Measurements from ENCODE around the gene DBH. TPM values are rescaled to one million over a fixed set of nuclear protein-coding genes. Genes with fewer than 3 reads are reported as not detected.

DBH gene
- total RNA-seq, 1 experiment from 2014 or later = not detected

- ATAC-seq = no peak
- no peaks in the 10 kb centered on the region for H3K27me3 ChIP-seq (ENCODE audit: insufficient read depth, low read length)
- ChIA-PET POLR2A (no interaction called here), RAD21 (ENCODE audit: low non-redundant PET in 1 of 2, low total read pairs in 2 of 2, uncharacterized antibody in 2 of 2, unreplicated experiment in 2 of 2) (no interaction called here), CTCF (no interaction called here)
- DNase-seq (ENCODE audit: low read depth, low spot score) = no peak
- no peaks in the 10 kb centered on the region for H3K36me3 ChIP-seq (ENCODE audit: control insufficient read depth in 1 of 2, insufficient read depth in 2 of 2, low read length in 2 of 2)
- H3K27ac ChIP-seq (ENCODE audit: low read depth, low read length) = no peak overlapping the region
- H3K9me2 ChIP-seq (ENCODE audit: insufficient read depth) = no peaks in the 10 kb centered on the region
- TF ChIP-seq, protein P1, sequence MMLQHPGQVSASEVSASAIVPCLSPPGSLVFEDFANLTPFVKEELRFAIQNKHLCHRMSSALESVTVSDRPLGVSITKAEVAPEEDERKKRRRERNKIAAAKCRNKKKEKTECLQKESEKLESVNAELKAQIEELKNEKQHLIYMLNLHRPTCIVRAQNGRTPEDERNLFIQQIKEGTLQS (IDR thresholded peaks at IDR 0.05) = no peak
- no peak for TF ChIP-seq TCF7L2 (IDR thresholded peaks at IDR 0.05; ENCODE audit: borderline replicate concordance, extremely low read depth, insufficient read depth, insufficient read length)
- TF ChIP-seq SRF (IDR thresholded peaks at IDR 0.05; ENCODE audit: low read depth) = no peak
- TF ChIP-seq, protein P2, sequence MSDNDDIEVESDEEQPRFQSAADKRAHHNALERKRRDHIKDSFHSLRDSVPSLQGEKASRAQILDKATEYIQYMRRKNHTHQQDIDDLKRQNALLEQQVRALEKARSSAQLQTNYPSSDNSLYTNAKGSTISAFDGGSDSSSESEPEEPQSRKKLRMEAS (IDR thresholded peaks at IDR 0.05) = no peak
- TF ChIP-seq CBX3 (IDR thresholded peaks at IDR 0.05; ENCODE audit: low read depth) = no peak
- H3K79me2 ChIP-seq (ENCODE audit: insufficient read depth, low read length) = no peaks in the 10 kb centered on the region
- H2AFZ ChIP-seq (ENCODE audit: low read depth, low read length, poor library complexity, severe bottlenecking) = no peak overlapping the region
- H3K4me1 ChIP-seq (ENCODE audit: control insufficient read depth in 1 of 2, insufficient read depth in 2 of 2, low read length in 2 of 2) = no peaks in the 10 kb centered on the region
- no TSS peak for BruUV-seq (replicated peaks)
- no peak overlapping the region for H3K4me2 ChIP-seq (ENCODE audit: low read length)
- H3K4me3 ChIP-seq (replicated peaks in 1 of 2; ENCODE audit: low read depth in 1 of 2, low read length in 2 of 2) = no peak overlapping the region
- no peaks in the 10 kb centered on the region for H3K9me3 ChIP-seq (ENCODE audit: control insufficient read depth in 1 of 2, insufficient read depth in 1 of 2, low read depth in 1 of 2, low read length in 2 of 2)
- no peaks in the 10 kb centered on the region for H4K20me1 ChIP-seq (ENCODE audit: insufficient read depth)
- H3K9ac ChIP-seq (ENCODE audit: low read length) = no peak overlapping the region
- intact Hi-C loops (cut with micrococcal nuclease) = no loop called here
These were observed 31.7 kb downstream of the DBH start for GRCh38 chr9:133667759-133668450.

DNA sequence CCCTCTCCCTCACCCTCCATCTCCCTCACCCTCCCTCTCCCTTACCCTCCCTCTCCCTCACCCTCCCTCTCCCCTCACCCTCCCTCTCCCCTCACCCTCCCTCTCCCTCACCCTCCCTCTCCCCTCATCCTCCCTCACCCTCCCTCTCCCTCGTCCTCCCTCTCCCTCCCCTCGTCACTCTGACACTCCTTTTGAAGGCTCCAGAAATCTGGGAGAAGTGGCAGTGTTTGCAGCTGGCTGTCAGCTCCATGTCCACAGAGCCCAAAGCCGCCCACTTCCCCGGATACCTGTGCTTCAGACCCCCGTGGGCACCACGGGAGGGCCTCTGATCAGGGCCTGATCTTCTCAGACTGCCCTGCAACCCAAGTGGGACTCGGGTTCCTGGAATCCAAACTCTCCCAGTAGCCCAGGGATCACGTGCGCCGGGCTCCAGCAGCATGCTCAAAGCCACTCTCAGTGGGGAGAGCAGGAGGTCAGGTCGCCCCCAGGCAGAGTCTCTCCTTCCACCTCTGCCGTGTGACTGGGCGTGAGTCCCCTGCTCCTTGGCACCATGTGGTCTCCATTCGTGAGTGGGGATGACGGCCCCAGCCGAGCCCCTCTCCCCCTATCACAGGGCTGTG, 33.1 kb downstream of the DBH start:
- ChIA-PET RAD21 (ENCODE audit: low non-redundant PET in 1 of 2, low total read pairs in 2 of 2, uncharacterized antibody in 2 of 2, unreplicated experiment in 2 of 2) (no interaction called here), POLR2A (no interaction called here), CTCF (no interaction called here)
- no peak overlapping the region for H2AFZ ChIP-seq (ENCODE audit: low read depth, low read length, poor library complexity, severe bottlenecking)
- no TSS peak for BruUV-seq (replicated peaks)
- TF ChIP-seq TCF7L2 (IDR thresholded peaks at IDR 0.05; ENCODE audit: borderline replicate concordance, extremely low read depth, insufficient read depth, insufficient read length) = no peak
- no peak for TF ChIP-seq SP1 (IDR thresholded peaks at IDR 0.05; ENCODE audit: low read depth)
- TF ChIP-seq CBX3 (IDR thresholded peaks at IDR 0.05; ENCODE audit: low read depth) = no peak
- no peak for TF ChIP-seq EGR1 (IDR thresholded peaks at IDR 0.05; ENCODE audit: low read depth)
- TF ChIP-seq, protein P1 (IDR thresholded peaks at IDR 0.05) = no peak
- TF ChIP-seq, protein P2 (IDR thresholded peaks at IDR 0.05) = no peak
- TF ChIP-seq SIN3A (IDR thresholded peaks at IDR 0.05; ENCODE audit: low read depth) = no peak
- no peak for TF ChIP-seq JUND (IDR thresholded peaks at IDR 0.05)
- no peak for TF ChIP-seq ZFX (IDR thresholded peaks at IDR 0.05)
- no peak for TF ChIP-seq ZNF274 (IDR thresholded peaks at IDR 0.05; ENCODE audit: low read depth, low read length)
- no peak for TF ChIP-seq FOSL1 (IDR thresholded peaks at IDR 0.05; ENCODE audit: low read depth)
- TF ChIP-seq YY1 (IDR thresholded peaks at IDR 0.05; ENCODE audit: extremely low read depth, insufficient replicate concordance, low read depth, low read length) = no peak
- TF ChIP-seq RAD21 (IDR thresholded peaks at IDR 0.05; ENCODE audit: low read depth) = no peak
- TF ChIP-seq ZBTB33 (IDR thresholded peaks at IDR 0.05; ENCODE audit: extremely low read depth, insufficient replicate concordance, low read length) = no peak
- no peak for TF ChIP-seq POLR2AphosphoS5 (IDR thresholded peaks at IDR 0.05; ENCODE audit: low read depth, low read length)
- no peaks in the 10 kb centered on the region for H3K9me2 ChIP-seq (ENCODE audit: insufficient read depth)
- H3K9ac ChIP-seq (ENCODE audit: low read length) = no peak overlapping the region
- DNase-seq (ENCODE audit: low read depth, low spot score) (no peak), ATAC-seq (no peak)
- no peaks in the 10 kb centered on the region for H3K36me3 ChIP-seq (ENCODE audit: control insufficient read depth in 1 of 2, insufficient read depth in 2 of 2, low read length in 2 of 2)
- no peak overlapping the region for H3K27ac ChIP-seq (ENCODE audit: low read depth, low read length)
- no peak overlapping the region for H3K4me3 ChIP-seq (replicated peaks in 1 of 2; ENCODE audit: low read depth in 1 of 2, low read length in 2 of 2)
- H3K9me3 ChIP-seq (ENCODE audit: control insufficient read depth in 1 of 2, insufficient read depth in 1 of 2, low read depth in 1 of 2, low read length in 2 of 2) = no peaks in the 10 kb centered on the region
- H3K4me2 ChIP-seq (ENCODE audit: low read length) = no peak overlapping the region
- intact Hi-C loops (cut with micrococcal nuclease) = no loop called here
- no peaks in the 10 kb centered on the region for H3K4me1 ChIP-seq (ENCODE audit: control insufficient read depth in 1 of 2, insufficient read depth in 2 of 2, low read length in 2 of 2)
- no peaks in the 10 kb centered on the region for H3K79me2 ChIP-seq (ENCODE audit: insufficient read depth, low read length)
- H3K27me3 ChIP-seq (ENCODE audit: insufficient read depth, low read length) = no peaks in the 10 kb centered on the region
- H4K20me1 ChIP-seq (ENCODE audit: insufficient read depth) = no peaks in the 10 kb centered on the region
